GM12891 (cell line): ENCODE data around the gene POU6F1.

ENCODE experiments used
- POLR2A ChIP-seq: IDR thresholded peaks from 2 replicates; pipeline ENCODE4 v1.6.1; 2011; ENCODE audit warnings: low read depth, low read length, control low read depth
- POLR2AphosphoS5 ChIP-seq: IDR thresholded peaks from 2 replicates; pipeline ENCODE4 v1.6.1; 2011; ENCODE audit warnings: low read depth, low read length, control low read depth
- SPI1 ChIP-seq: IDR thresholded peaks from 2 replicates; pipeline ENCODE4 v1.6.1; 2011; ENCODE audit warnings: low read depth, low read length, control low read depth
- TAF1 ChIP-seq: IDR thresholded peaks from 2 replicates; pipeline ENCODE4 v1.6.1; 2011; ENCODE audit warnings: low read depth, low read length, control low read depth

DNA sequence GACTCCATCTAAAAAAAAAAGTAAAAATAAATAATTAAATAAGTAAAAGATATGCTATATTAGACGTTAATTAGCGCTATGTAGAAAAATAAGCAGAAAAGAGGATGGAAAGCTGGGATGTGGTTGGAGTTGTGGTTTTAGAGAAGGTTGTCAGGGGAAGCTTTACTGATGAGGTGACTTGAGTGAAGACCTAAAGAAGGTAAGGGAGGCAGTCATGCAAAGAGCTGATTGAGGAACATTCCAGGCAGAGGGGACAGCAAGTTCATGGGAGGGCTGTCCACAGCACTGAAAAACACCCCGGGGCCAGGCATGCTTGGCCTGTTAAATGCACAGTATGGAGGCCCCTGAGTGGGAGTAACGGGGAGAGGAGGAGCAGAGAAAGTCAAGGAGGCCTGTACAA, 36.7 kb upstream of the POU6F1 start:
- TF ChIP-seq POLR2A (no peak), TAF1 (no peak), POLR2AphosphoS5 (no peak), SPI1 (no peak)
